HG02840 (cell line): ENCODE results near the gene LTBP2.

ENCODE experiments used
- ATAC-seq: cut with Tn5 transposase; IDR thresholded peaks from one replicate; pipeline ENCODE4 v1.9.1; 2021; ENCODE audit warnings: mild to moderate bottlenecking, moderate library complexity, moderate number of reproducible peaks; ENCODE audit not compliant: unreplicated experiment, low FRiP score

The LTBP2 gene

DNA sequence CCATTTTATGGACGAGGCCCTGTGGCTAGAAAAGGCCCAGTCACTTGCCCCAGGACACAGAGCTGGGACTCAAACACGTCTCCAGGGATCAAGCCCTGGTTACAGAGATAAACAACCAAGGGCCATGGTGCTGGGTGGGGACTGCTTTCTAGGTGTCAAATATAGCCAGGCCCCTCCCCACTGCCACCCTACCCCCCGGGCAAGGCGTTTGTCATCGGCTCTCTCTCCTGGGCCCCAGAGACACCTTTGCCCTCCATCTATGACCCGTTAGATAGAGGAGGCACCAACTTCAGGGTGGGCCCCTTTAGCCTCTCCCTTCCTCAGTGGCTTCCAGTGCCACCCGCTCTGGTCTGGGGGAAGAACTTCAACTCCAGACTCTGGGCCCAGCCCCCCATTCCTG lies 18.0 kb downstream of the LTBP2 start:
- no peak for ATAC-seq

DNA sequence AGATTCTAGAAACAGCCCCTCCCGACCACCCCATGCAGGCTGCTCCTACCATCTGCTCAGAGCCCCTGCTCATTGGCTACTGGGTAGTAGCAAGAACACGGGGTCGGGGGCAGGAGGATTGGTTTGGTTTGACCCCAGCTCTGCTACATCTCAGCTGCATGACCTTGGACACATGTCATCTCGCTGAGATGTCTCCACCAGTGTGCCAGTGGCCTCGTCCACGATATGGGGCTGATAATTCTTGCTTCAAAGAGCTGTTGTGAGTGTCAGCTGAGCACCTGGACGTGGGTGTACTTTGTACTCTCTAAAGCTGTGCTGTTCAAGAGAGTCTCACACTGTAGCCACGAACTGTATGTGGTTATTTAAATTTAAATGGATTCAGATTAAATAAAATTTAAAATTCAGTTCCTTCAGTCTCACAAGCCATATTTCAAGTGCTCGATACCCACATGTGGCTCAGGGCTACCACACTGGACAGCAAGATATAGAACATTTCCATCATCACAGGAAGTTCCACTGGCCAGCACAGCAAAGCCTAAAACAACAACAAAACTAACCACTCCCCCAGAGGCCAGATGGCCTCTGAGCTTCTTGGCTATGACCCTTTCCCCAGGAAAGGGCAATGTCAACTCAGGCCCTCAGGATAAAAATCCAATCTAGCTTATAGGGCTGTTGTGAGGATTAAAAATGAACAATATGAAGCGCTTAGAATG lies 18.6 kb downstream of the LTBP2 start:
- ATAC-seq: no peak

- no peak for ATAC-seq
Measured at GRCh38 chr14:74592476-74593201, 19.4 kb downstream of the LTBP2 start.

- no peak for ATAC-seq
Measured at GRCh38 chr14:74591899-74592298, 20.1 kb downstream of the LTBP2 start.

GRCh38 chr14:74591394-74591793 lies 20.6 kb downstream of the LTBP2 start:
- no peak for ATAC-seq

- no peak for ATAC-seq
Measured at GRCh38 chr14:74589291-74589879, 22.7 kb downstream of the LTBP2 start.

DNA sequence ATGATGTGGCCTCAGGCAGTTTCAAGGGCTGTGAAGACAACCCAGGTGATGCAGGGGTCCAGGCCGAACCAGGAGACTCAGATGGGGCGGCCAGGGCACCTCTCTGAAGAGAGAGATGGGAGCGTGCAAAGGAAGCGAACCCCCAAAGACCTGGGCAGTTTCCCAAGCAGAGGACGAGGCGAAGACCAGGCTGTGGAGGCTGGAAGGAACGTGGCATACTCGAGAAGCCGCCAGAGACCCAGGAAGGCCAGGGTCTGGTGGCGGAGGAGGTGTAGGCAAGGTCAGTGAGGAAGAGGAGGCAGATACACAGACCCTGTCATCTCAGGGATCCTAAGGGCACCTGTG lies 24.7 kb downstream of the LTBP2 start:
- ATAC-seq: no peak

DNA sequence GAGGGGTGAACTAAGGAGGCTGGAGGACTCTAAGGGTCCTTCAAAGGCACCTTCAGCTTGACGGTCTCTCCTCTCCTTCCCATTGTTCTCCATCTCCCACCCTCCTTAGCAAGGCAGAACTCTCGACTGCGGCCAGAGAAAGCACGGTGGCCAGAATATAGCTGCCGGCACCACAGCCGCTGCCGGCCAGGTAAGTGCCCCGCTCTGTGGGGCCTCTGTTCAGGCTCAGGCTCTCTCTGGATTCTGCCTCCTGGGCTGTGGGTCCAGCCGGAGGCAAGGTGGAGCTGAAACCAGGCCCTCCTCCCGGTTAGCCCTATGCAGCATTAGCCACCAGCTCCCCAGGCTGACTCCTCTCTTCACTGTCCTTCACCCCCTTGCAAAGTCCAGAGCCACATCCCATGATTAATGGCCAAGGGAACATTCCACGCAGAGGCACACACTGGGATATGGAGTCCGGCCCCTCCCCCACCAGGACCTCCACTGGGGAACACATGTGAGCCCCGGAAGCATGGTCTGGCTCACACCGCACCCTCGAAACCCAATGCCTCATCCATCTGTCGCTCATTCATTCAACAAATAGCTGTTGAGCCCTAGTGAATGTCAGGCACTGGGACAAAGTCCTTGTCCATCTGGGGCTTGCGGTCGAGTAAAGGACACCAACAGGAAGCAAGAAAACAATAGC lies 25.2 kb downstream of the LTBP2 start:
- ATAC-seq: no peak

DNA sequence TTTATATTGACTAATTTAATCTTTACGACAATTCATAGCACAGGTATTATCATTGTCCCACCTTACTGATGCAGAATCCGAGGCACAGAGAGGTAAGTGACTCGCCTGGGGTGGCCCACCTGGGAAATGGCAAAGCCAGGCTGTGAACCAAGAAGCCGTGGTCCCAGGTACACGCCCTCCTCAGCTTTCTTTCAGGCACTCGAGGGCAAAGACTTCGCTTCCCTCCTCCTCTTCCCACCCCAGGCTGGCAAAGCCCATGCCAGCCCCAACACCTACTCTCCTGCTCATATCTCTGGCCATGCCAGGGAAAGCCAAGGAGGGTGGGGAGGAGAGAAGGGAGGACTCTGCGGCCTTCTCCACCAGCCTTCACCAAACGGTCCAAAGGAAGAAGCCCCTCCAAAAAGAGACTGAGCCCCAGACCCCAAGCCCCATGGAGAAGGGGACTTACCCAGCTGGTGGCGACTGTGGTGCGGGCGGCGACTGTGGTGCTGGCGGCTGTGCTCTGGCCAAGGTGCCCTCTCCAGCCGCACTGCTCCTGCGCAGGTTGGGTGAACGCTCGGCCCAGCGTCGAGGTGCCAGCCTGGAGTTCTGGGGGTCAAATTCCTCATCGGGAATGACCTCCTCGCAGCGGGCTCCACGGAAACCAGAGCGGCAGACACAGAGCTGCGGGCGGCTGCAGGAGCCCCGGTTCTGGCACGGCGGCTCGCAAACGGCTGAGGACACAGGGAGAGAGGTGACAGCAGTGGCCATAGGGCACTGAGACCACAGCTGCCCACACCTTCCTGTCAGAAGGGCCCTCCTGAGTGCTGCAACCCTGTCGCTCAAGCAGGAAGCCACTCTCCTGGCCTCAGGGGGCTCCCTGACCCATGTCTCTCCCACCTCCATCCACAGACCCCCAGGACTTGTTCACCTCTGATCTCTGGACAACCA lies 26.4 kb downstream of the LTBP2 start:
- ATAC-seq: no peak

GRCh38 chr14:74584951-74585350 lies 27.1 kb downstream of the LTBP2 start:
- no peak for ATAC-seq

GRCh38 chr14:74583689-74584434 lies 28.2 kb downstream of the LTBP2 start:
- ATAC-seq: no peak

- ATAC-seq: no peak
Measured at GRCh38 chr14:74582910-74583581, 29.0 kb downstream of the LTBP2 start.

- no peak for ATAC-seq
Measured at GRCh38 chr14:74580275-74580672, 31.8 kb downstream of the LTBP2 start.

- no peak for ATAC-seq
Measured at GRCh38 chr14:74579447-74580274, 32.4 kb downstream of the LTBP2 start.

DNA sequence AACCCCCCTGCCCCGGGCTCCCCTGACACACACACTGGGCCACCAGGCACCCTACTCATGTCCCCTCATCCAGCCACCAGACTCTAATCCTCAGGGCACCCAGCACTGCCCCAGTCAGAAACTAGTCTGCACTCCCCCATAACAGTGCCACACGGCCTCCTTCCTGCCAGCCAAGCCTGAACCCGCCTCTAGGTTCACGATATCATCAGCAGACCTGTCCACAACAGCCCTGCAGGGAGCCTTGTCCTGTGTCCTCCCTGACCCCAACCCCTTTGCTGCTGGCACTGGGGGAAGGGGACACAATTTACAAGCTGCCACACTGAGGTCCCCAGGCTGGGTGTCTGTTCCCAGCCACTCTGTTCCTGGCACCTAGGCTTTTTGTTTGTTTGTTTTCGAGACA lies 33.6 kb downstream of the LTBP2 start:
- ATAC-seq: no peak

GRCh38 chr14:74577948-74578275 lies 34.1 kb downstream of the LTBP2 start:
- no peak for ATAC-seq

DNA sequence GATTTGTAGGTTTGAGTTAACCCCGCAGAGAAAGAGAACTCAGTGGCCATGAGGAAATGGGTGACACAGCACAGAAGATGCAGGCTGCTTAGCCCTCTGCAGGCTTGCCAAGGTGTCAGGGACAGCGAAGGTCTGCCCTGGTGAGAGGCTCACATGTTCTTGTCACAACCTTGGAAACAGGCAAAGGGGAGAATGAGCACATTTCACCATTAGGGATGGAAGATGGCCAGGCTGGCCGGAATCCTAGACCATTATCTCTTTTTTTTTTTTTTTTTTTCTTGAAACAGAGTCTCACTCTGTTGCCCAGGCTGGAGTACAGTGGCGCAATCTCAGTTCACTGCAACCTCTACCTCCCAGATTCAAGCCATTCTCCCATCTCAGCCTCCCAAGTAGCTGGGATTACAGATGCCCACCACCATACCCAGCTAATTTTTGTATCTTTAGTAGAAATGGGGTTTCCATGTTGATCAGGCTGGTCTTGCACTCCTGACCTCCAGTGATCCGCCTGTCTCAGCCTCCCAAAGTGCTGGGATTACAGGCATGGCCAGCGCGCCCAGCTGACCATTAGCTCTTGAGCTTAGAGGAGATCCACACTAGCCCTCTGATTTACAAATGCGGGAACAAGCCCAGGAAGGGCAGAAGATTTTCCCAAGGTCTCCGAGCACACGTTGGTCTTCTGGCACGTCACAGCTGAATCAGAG lies 34.6 kb downstream of the LTBP2 start:
- no peak for ATAC-seq

DNA sequence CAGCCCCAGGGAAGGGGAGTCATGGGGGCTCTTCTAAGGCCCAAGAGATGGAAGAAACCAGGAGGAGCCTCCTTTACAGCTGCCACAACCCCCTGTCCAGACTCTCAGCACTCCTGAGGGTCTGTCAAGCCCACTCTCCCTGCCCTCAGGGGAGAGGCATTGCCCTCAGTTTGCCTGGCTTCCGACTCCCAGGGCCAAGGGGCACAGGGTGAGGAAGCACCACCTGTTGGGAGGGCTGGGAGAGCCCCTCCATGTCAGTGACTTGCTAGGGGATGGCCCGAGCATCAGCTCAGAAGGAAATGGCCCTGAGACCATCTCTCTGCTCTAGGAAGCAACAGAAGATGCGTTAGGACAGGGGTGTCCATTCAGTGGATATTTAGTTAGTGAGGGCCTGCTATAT lies 36.1 kb downstream of the LTBP2 start:
- no peak for ATAC-seq
